K562 (cell line): ENCODE data around the gene ERMARD.

Experiments used
- ASH1L ChIP-seq: fragments of 450-650 bp; IDR thresholded peaks from 2 replicates; pipeline ENCODE4 v1.6.1; 2018; ENCODE audit warnings: borderline replicate concordance, mild to moderate bottlenecking, low read depth; ENCODE audit not compliant: partially characterized antibody
- DACH1 ChIP-seq: fragments of 450-650 bp; IDR thresholded peaks from 2 replicates; pipeline ENCODE4 v1.6.1; 2018; ENCODE audit not compliant: partially characterized antibody
- DNMT1 ChIP-seq: fragments of 450-650 bp; IDR thresholded peaks from 2 replicates; pipeline ENCODE4 v1.6.1; 2016; ENCODE audit warnings: antibody characterized with exemption, mild to moderate bottlenecking
- HDAC6 ChIP-seq: IDR thresholded peaks from 2 replicates; pipeline ENCODE4 v1.6.1; 2012; ENCODE audit warnings: low read depth, mild to moderate bottlenecking, control low read depth, inconsistent platforms, low read length, moderate library complexity
- POLR2A ChIP-seq: fragments of 450-650 bp; conservative IDR thresholded peaks from 2 replicates; pipeline ENCODE4 v1.6.1; 2016
- SP2 ChIP-seq: IDR thresholded peaks from 2 replicates; pipeline ENCODE4 v1.6.1; 2011; ENCODE audit warnings: mild to moderate bottlenecking, low read depth, low read length, moderate library complexity; ENCODE audit not compliant: poor library complexity, severe bottlenecking; ENCODE audit errors: extremely low read depth
- SUPT5H ChIP-seq: fragments of 450-650 bp; IDR thresholded peaks from 2 replicates; pipeline ENCODE4 v1.6.1; 2016
- TEAD2 ChIP-seq: fragments of 450-650 bp; IDR thresholded peaks from 2 replicates; pipeline ENCODE4 v1.6.1; 2016; ENCODE audit warnings: missing genetic modification characterization, control low read depth, missing compliant biosample characterization
- TRIM28 ChIP-seq: fragments of 450-650 bp; IDR thresholded peaks from 2 replicates; pipeline ENCODE4 v1.6.1; 2017
- ZFX ChIP-seq: sonication (generic); formaldehyde crosslinking; IDR thresholded peaks from 2 replicates; pipeline ENCODE4 v1.8.0; 2022; ENCODE audit warnings: mild to moderate bottlenecking, missing genetic modification reagents, moderate library complexity
- ZKSCAN1 ChIP-seq: fragments of 150-350 bp; IDR thresholded peaks from 2 replicates; pipeline ENCODE4 v1.6.1; 2016; ENCODE audit warnings: low read depth, low read length

DNA sequence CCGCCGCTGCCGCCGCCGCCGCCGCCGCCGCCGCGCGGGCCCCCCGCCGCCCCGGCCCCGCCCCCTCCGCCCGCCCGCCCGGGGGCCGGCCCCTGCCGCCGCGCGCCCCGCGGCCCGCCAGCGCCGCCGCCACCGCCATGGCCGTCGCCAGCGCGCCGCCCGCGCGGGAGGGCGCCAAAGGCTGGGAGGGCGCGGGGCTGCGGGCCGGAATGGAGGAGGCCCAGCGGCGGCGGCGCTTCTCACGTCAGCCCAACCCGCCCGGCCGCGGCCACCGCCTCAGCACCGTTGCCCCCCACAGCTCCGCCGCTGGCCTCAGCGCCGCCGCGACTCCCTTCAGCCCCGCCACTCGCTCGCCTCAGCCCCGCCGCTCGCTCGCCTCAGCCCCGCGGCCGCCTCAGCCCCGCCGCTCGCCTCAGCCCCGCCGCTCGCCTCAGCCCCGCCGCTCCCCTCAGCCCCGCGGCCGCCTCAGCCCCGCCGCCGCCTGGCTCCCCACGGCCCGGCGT lies 27.4 kb upstream of the ERMARD start:
- TF ChIP-seq POLR2A (no peak), ZFX (CRISPR knock-in tag) (no peak), DACH1 (no peak), HDAC6 (no peak), TRIM28 (no peak), SP2 (no peak), TEAD2 (tag) (no peak), SUPT5H (no peak), DNMT1 (no peak), ASH1L (no peak), ZKSCAN1 (no peak)
